Activated CD8-positive, alpha-beta memory T cell treated with anti-CD3 and anti-CD28 coated beads, Interleukin-2, amount 10 ng/mL, durations not matched to agents 7 days and 5 days (primary cell): ENCODE results near the gene CLCNKB. TPM values are rescaled to one million over a fixed set of nuclear protein-coding genes. Genes with fewer than 3 reads are reported as not detected.
"Not testable (repeated sequence)": the region's sequence is repeated elsewhere in the genome, so short reads cannot be mapped to it uniquely, and the experiment has no call there.

Source experiments
- ATAC-seq: fragments of 150-1000 bp; cut with Tn5 transposase; one replicate; pipeline ENCODE4 v1.10.0; 2021; ENCODE audit warnings: moderate library complexity
- CTCF ChIA-PET: fragments of 350-600 bp; sonication (Branson Sonifier 250); formaldehyde crosslinking; loops from one replicate; lab custom pipeline; 2021; ENCODE audit warnings: antibody characterized with exemption; lab: Charles Lee
- DNase-seq: peaks from one replicate; pipeline ENCODE4 v3.0.0-alpha.2; 2020
- H3K27ac Mint-ChIP-seq: one replicate; pipeline ENCODE4 v1.8.0; 2021; ENCODE audit warnings: mild to moderate bottlenecking, mixed read lengths
- H3K27me3 Mint-ChIP-seq: one replicate; pipeline ENCODE4 v1.8.0; 2021; ENCODE audit warnings: mixed read lengths
- H3K36me3 Mint-ChIP-seq: one replicate; pipeline ENCODE4 v1.8.0; 2021; ENCODE audit warnings: mild to moderate bottlenecking, mixed read lengths
- H3K4me1 Mint-ChIP-seq: one replicate; pipeline ENCODE4 v1.8.0; 2021; ENCODE audit warnings: mixed read lengths
- H3K4me3 Mint-ChIP-seq: one replicate; pipeline ENCODE4 v1.8.0; 2021; ENCODE audit warnings: mild to moderate bottlenecking, moderate library complexity, mixed read lengths
- H3K9me3 Mint-ChIP-seq: one replicate; pipeline ENCODE4 v1.8.0; 2022; ENCODE audit warnings: low read depth, mixed read lengths
- total RNA-seq, 2 experiments: library from RNA; stranded (reverse); gene quantifications; one replicate each; pipeline ENCODE4 v1.2.3, GENCODE V29; 2021

The CLCNKB gene
- total RNA-seq, 2 experiments from 2014 or later: not detected

- DNase-seq, H3K27ac Mint-ChIP-seq, CTCF ChIA-PET, H3K4me3 Mint-ChIP-seq, ATAC-seq, H3K9me3 Mint-ChIP-seq, H3K36me3 Mint-ChIP-seq: not testable (repeated sequence)
- peaks cover 27% of the 10 kb centered on the region for H3K4me1 Mint-ChIP-seq
- peaks cover 13% of the 10 kb centered on the region for H3K27me3 Mint-ChIP-seq
These were observed 18.6 kb downstream of the CLCNKB start for GRCh38 chr1:16061989-16062686.

- H3K4me3 Mint-ChIP-seq, DNase-seq, CTCF ChIA-PET, ATAC-seq, H3K9me3 Mint-ChIP-seq, H3K27ac Mint-ChIP-seq, H3K36me3 Mint-ChIP-seq: not testable (repeated sequence)
- Mint-ChIP-seq H3K27me3 (peaks cover 15% of the 10 kb centered on the region), H3K4me1 (peaks cover 32% of the 10 kb centered on the region)
These were observed 19.1 kb downstream of the CLCNKB start for GRCh38 chr1:16062687-16063075.

GRCh38 chr1:16063226-16063829 lies 19.7 kb downstream of the CLCNKB start:
- Mint-ChIP-seq H3K4me3 (peak overlapping the region; percentile 52), H3K36me3 (no peaks in the 10 kb centered on the region), H3K9me3 (no peaks in the 10 kb centered on the region), H3K27ac (peak overlapping the region; percentile 78), H3K4me1 (peaks cover 39% of the 10 kb centered on the region), H3K27me3 (peaks cover 15% of the 10 kb centered on the region)
- no peak for ATAC-seq
- DNase-seq: no peak
- CTCF ChIA-PET: interaction anchor here (1.1 to 2.9 kb wide), 5 partner anchors 8 to 248 kb away, joined by 3 to 16 read pairs (median 15); partner anchors contain the start of gene FAM131C

GRCh38 chr1:16063921-16064320 lies 20.3 kb downstream of the CLCNKB start:
- DNase-seq (no peak), ATAC-seq (peak; percentile 14)
- CTCF ChIA-PET: interaction anchor here (0.6 to 2.9 kb wide), 8 partner anchors 9 to 272 kb away, joined by 3 to 16 read pairs (median 6); partner anchors contain the start of gene FAM131C
- peaks cover 45% of the 10 kb centered on the region for H3K4me1 Mint-ChIP-seq
- H3K27ac Mint-ChIP-seq: peak overlapping the region; percentile 78
- H3K4me3 Mint-ChIP-seq: peak overlapping the region; percentile 52
- H3K9me3 Mint-ChIP-seq: no peaks in the 10 kb centered on the region
- H3K27me3 Mint-ChIP-seq: peaks cover 18% of the 10 kb centered on the region
- no peaks in the 10 kb centered on the region for H3K36me3 Mint-ChIP-seq

GRCh38 chr1:16064536-16065268 lies 21.1 kb downstream of the CLCNKB start:
- Mint-ChIP-seq H3K9me3 (no peaks in the 10 kb centered on the region), H3K27me3 (peaks cover 20% of the 10 kb centered on the region), H3K4me1 (peaks cover 53% of the 10 kb centered on the region), H3K4me3 (peak overlapping the region; percentile 52), H3K27ac (peak overlapping the region; percentile 78), H3K36me3 (no peaks in the 10 kb centered on the region)
- CTCF ChIA-PET: interaction anchor here (0.6 to 2.9 kb wide), 10 partner anchors 9 to 273 kb away, joined by 3 to 16 read pairs (median 6); partner anchors contain the start of gene FAM131C
- ATAC-seq (peak; percentile 32), DNase-seq (no peak)

GRCh38 chr1:16065269-16065576 lies 21.6 kb downstream of the CLCNKB start:
- Mint-ChIP-seq H3K4me3 (no peak overlapping the region), H3K9me3 (no peaks in the 10 kb centered on the region), H3K4me1 (peaks cover 58% of the 10 kb centered on the region), H3K27ac (peak overlapping the region; percentile 78), H3K36me3 (no peaks in the 10 kb centered on the region), H3K27me3 (peaks cover 20% of the 10 kb centered on the region)
- CTCF ChIA-PET: interaction anchor here (1.2 to 2.9 kb wide), 5 partner anchors 8 to 17 kb away, joined by 4 to 16 read pairs (median 15); partner anchors contain the start of gene FAM131C
- ATAC-seq (no peak), DNase-seq (no peak)

GRCh38 chr1:16066245-16066644 lies 22.7 kb downstream of the CLCNKB start:
- ATAC-seq: no peak
- H3K9me3 Mint-ChIP-seq: no peaks in the 10 kb centered on the region
- peaks cover 21% of the 10 kb centered on the region for H3K27me3 Mint-ChIP-seq
- DNase-seq: no peak
- H3K27ac Mint-ChIP-seq: no peak overlapping the region
- peaks cover 67% of the 10 kb centered on the region for H3K4me1 Mint-ChIP-seq
- H3K36me3 Mint-ChIP-seq: no peaks in the 10 kb centered on the region
- CTCF ChIA-PET: interaction anchor here (0.7 to 8.5 kb wide), 3 partner anchors 11 to 275 kb away, joined by 3 to 99 read pairs (median 16); no protein-coding TSS in a partner anchor
- H3K4me3 Mint-ChIP-seq: no peak overlapping the region

- peak; percentile 22 for ATAC-seq
- peak; percentile 57 for DNase-seq
These were observed 23.7 kb downstream of the CLCNKB start for GRCh38 chr1:16067127-16067768.

GRCh38 chr1:16067933-16068332 lies 24.4 kb downstream of the CLCNKB start:
- no peak overlapping the region for H3K27ac Mint-ChIP-seq
- peaks cover 71% of the 10 kb centered on the region for H3K4me1 Mint-ChIP-seq
- H3K27me3 Mint-ChIP-seq: peaks cover 36% of the 10 kb centered on the region
- CTCF ChIA-PET: interaction anchor here (0.8 to 8.5 kb wide), 4 partner anchors 12 to 58 kb away, joined by 3 to 99 read pairs (median 4); no protein-coding TSS in a partner anchor
- H3K9me3 Mint-ChIP-seq: no peaks in the 10 kb centered on the region
- ATAC-seq (no peak), DNase-seq (no peak)
- H3K36me3 Mint-ChIP-seq: no peaks in the 10 kb centered on the region
- no peak overlapping the region for H3K4me3 Mint-ChIP-seq

More at GRCh38 chr1:16067127-16067768, 23.7 kb downstream of the CLCNKB start:
- CTCF ChIA-PET: interaction anchor here (1.4 to 8.5 kb wide), 3 partner anchors 11 to 58 kb away, joined by 3 to 99 read pairs (median 5); no protein-coding TSS in a partner anchor
- Mint-ChIP-seq H3K27me3 (peaks cover 29% of the 10 kb centered on the region), H3K4me3 (no peak overlapping the region), H3K27ac (no peak overlapping the region), H3K36me3 (no peaks in the 10 kb centered on the region), H3K9me3 (no peaks in the 10 kb centered on the region), H3K4me1 (peaks cover 71% of the 10 kb centered on the region)

- H3K9me3 Mint-ChIP-seq: no peaks in the 10 kb centered on the region
- DNase-seq (no peak), ATAC-seq (no peak)
- no peaks in the 10 kb centered on the region for H3K36me3 Mint-ChIP-seq
- H3K27me3 Mint-ChIP-seq: peaks cover 37% of the 10 kb centered on the region
- no peak overlapping the region for H3K27ac Mint-ChIP-seq
- no peak overlapping the region for H3K4me3 Mint-ChIP-seq
- H3K4me1 Mint-ChIP-seq: peaks cover 66% of the 10 kb centered on the region
- CTCF ChIA-PET: interaction anchor here (0.8 to 8.5 kb wide), 5 partner anchors 12 to 59 kb away, joined by 3 to 99 read pairs (median 5); no protein-coding TSS in a partner anchor
These were observed 25.0 kb downstream of the CLCNKB start for GRCh38 chr1:16068356-16069270.

- Mint-ChIP-seq H3K27me3 (peaks cover 40% of the 10 kb centered on the region), H3K27ac (no peak overlapping the region), H3K4me3 (no peak overlapping the region), H3K9me3 (no peaks in the 10 kb centered on the region), H3K4me1 (peaks cover 53% of the 10 kb centered on the region), H3K36me3 (no peaks in the 10 kb centered on the region)
- ATAC-seq (no peak), DNase-seq (no peak)
- CTCF ChIA-PET: interaction anchor here (0.6 to 8.5 kb wide), 10 partner anchors 10 to 384 kb away, joined by 3 to 99 read pairs (median 4); partner anchors contain the start of gene EPHA2
These were observed 27.2 kb downstream of the CLCNKB start for GRCh38 chr1:16070640-16071355.
